Measurements from ENCODE around the gene EGR4. TPM values are rescaled to one million over a fixed set of nuclear protein-coding genes. Genes with fewer than 3 reads are reported as not detected.

Gene EGR4
- total RNA-seq (2014; rRNA removed; shearing (Covaris generic)) = 0.05 TPM in 1 of 2 replicates, not detected in the other

DNA sequence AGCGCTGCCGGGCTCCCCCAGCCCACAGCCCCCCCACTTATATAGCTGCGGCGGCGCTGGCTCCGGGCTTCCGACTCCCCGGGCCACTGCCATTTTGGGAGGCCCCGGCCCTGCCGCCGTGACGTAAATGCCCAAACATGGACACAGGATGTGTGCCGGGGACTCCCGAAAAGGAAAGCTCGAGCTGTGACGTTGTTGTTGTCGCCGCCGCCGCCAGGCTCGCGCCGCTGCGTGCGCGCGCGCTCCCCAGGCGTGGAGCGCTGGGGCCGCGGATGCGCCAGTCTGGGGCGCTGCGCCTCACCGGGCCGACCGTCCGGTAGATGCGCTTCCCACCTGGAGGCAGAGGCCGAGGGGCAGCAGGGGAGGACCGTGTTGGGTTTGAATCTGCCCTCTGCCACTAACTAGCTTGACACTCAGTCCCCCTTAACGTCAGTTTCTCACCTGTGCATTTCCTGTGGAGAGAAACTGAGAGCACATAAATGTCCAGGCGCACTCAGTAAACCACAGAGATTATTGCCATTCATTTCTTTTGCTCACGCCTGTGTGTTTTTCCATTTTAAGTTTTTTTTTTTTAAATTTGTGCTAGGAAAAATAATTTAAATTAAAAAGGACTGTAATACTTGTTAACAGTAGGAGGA lies at the start of gene EGR4:
Gene EGR4, minus strand, starts transcription at position 15 of the 638 bp plus-strand sequence. CDS start 231 bp downstream, outside the sequence.

GRCh38 chr2:73284296-73285158 lies 8.8 kb downstream of the EGR4 start, which contains the start of gene FBXO41:
TSS of gene FBXO41 (minus strand) at chr2:73284478. CDS start at chr2:73269630, 14,848 bp downstream.

Small RNA genes within 50 kb of the gene (small RNA-seq; reads per million reads assigned to genes)
- gene RNU6-111P = not detected

Other genes with a start within 250 kb of the EGR4 start
- 10.4 and 17.6 TPM in 2 replicates for gene SFXN5, start 221.8 kb downstream of the EGR4 start, total RNA-seq (2014; rRNA removed; shearing (Covaris generic))
- gene RAB11FIP5, start 180.6 kb downstream of the EGR4 start, total RNA-seq (2014; rRNA removed; shearing (Covaris generic)) = 14.5 and 14.9 TPM in 2 replicates
- not detected in 2 replicates for gene NOTO, start 91.0 kb downstream of the EGR4 start, total RNA-seq (2014; rRNA removed; shearing (Covaris generic))
- gene SMYD5, start 79.3 kb downstream of the EGR4 start, total RNA-seq (2014; rRNA removed; shearing (Covaris generic)) = 41.3 and 45.0 TPM in 2 replicates
- gene PRADC1, start 60.3 kb downstream of the EGR4 start, total RNA-seq (2014; rRNA removed; shearing (Covaris generic)) = 16.3 and 17.7 TPM in 2 replicates
- gene CCT7, start 59.2 kb downstream of the EGR4 start, total RNA-seq (2014; rRNA removed; shearing (Covaris generic)) = 531 and 547 TPM in 2 replicates
- 4.3 and 6.4 TPM in 2 replicates for gene FBXO41, start 9.1 kb downstream of the EGR4 start, total RNA-seq (2014; rRNA removed; shearing (Covaris generic))
- gene ALMS1, start 92.3 kb upstream of the EGR4 start, total RNA-seq (2014; rRNA removed; shearing (Covaris generic)) = 20.2 and 26.5 TPM in 2 replicates

All from A375 (cell line).